ENCODE measurements around the gene MCEE. TPM values are rescaled to one million over a fixed set of nuclear protein-coding genes. Genes with fewer than 3 reads are reported as not detected.
"Not testable (repeated sequence)": the region's sequence is repeated elsewhere in the genome, so short reads cannot be mapped to it uniquely, and the experiment has no call there.

The MCEE gene
- total RNA-seq, 1 donor from 2014 or later = 14.4 TPM

- no peak for DNase-seq
- Mint-ChIP-seq H3K9me3 (no peaks in the 10 kb centered on the region), H3K36me3 (ENCODE audit: low read depth) (peaks cover 26% of the 10 kb centered on the region), H3K4me3 (no peak overlapping the region), H3K27ac (no peak overlapping the region), H3K4me1 (no peaks in the 10 kb centered on the region), H3K27me3 (no peaks in the 10 kb centered on the region)
- intact Hi-C loops (cut with micrococcal nuclease) = no loop called here
These were observed 13.0 kb downstream of the MCEE start for GRCh38 chr2:71117063-71117462.

DNA sequence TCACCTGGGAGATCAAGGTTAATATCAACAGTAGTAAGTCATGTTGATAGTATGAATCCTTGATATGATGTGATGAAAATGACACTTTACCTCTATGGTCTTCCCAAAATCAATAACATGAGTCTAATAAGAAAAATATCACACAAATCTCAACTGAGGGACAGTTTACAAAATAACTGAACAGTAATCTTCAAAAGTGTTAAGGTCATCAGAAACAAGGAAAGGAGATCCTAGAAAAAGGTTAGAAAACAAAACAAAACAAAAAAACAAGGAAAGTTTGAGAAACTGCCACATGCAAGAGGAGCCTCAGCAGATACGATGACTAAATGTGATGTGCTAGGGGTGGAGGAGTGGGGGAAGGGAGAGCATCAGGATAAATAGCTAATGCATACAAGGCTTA lies 16.2 kb downstream of the MCEE start:
- Mint-ChIP-seq H3K9me3 (no peaks in the 10 kb centered on the region), H3K36me3 (ENCODE audit: low read depth) (peaks cover 22% of the 10 kb centered on the region), H3K27ac (no peak overlapping the region), H3K4me3 (no peak overlapping the region), H3K27me3 (no peaks in the 10 kb centered on the region), H3K4me1 (peaks cover 3% of the 10 kb centered on the region)
- intact Hi-C loops (cut with micrococcal nuclease) = no loop called here
- DNase-seq = no peak

DNA sequence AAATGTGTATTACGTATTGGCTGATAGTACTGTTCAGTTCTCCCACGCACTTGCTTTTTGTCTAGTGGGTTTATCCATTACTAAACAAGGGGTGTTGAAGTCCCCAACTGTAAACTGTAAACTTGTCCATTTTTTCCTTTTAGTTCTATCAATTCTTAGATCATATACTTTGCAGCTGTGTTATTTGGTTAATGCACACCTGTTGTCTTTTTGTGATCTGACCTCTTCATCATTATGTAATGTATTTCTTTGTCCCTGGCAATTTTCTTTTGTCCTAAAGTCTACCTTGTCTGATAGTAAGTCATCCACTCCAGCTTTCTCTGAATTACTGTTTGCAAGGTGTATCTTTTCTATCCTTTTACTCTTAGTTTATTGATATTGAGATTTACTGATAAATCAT lies 21.9 kb downstream of the MCEE start:
- DNase-seq = no peak
- H3K4me1 Mint-ChIP-seq = peaks cover 3% of the 10 kb centered on the region
- H3K9me3 Mint-ChIP-seq = no peaks in the 10 kb centered on the region
- no peak overlapping the region for H3K27ac Mint-ChIP-seq
- peaks cover 18% of the 10 kb centered on the region for H3K36me3 Mint-ChIP-seq (ENCODE audit: low read depth)
- no peaks in the 10 kb centered on the region for H3K27me3 Mint-ChIP-seq
- H3K4me3 Mint-ChIP-seq = no peak overlapping the region
- intact Hi-C loops (cut with micrococcal nuclease) = no loop called here

DNA sequence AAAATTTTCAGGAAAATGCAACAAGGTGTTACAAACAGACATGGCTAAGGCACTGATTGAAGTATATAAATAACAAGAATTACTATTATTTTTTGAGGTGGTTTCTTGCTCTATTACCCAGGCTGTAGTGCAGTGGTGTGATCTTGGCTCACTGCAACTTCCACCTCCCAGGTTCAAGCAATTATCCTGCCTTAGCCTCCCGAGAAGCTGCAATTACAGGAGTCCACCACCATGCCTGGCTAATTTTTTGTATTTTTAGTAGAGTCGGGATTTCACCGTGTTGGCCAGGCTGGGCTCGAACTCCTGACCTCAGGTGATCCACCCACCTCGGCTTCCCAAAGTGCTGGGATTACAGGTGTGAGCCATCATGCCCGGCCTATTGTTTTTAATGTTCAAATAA lies 23.6 kb downstream of the MCEE start:
- intact Hi-C loops (cut with micrococcal nuclease); H3K4me1 Mint-ChIP-seq; H3K27ac Mint-ChIP-seq; DNase-seq; H3K27me3 Mint-ChIP-seq; H3K9me3 Mint-ChIP-seq; H3K4me3 Mint-ChIP-seq: not testable (repeated sequence)
- peaks cover 15% of the 10 kb centered on the region for H3K36me3 Mint-ChIP-seq (ENCODE audit: low read depth)

GRCh38 chr2:71103809-71104208 lies 26.2 kb downstream of the MCEE start:
- Mint-ChIP-seq H3K9me3 (no peaks in the 10 kb centered on the region), H3K4me3 (no peak overlapping the region), H3K36me3 (ENCODE audit: low read depth) (peaks cover 8% of the 10 kb centered on the region), H3K4me1 (no peaks in the 10 kb centered on the region), H3K27me3 (peaks cover 3% of the 10 kb centered on the region), H3K27ac (no peak overlapping the region)
- intact Hi-C loops (cut with micrococcal nuclease) = no loop called here
- no peak for DNase-seq

DNA sequence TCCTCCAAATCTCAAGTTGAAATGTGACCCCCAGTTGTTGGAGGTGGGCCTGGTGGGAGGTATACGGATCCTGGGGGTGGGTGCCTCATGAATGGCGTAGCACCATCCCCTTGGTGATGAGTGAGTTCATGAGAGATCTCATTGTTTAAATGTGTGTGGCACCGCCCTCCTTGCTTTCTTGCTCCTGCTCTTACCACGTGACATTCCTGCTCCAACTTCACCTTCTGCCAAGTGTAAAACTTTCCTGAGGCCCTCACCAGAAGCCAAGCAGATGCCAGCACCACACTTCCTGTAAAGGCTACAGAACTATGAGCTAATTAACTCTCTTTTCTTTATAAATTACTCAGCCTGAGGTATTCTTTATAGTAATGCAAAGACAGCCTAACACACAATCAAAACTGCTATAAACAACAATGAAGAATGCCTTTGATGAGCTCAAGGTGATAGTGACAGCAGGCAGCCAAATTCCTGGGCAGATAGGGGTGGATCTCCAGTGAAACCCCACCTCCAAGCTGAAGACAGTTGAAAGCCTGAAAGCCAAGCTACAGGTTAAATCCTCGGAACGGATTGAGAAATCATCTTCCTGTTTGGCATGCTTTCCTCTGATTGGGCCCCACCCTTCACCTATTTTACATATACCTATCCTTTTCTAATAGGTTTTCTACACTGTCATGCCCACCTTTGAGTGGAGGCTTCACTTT lies 26.9 kb downstream of the MCEE start:
- no peaks in the 10 kb centered on the region for H3K9me3 Mint-ChIP-seq
- H3K27ac Mint-ChIP-seq = no peak overlapping the region
- no peaks in the 10 kb centered on the region for H3K4me1 Mint-ChIP-seq
- H3K36me3 Mint-ChIP-seq (ENCODE audit: low read depth) = peaks cover 3% of the 10 kb centered on the region
- no peak overlapping the region for H3K4me3 Mint-ChIP-seq
- no peak for DNase-seq
- H3K27me3 Mint-ChIP-seq = peaks cover 3% of the 10 kb centered on the region
- intact Hi-C loops (cut with micrococcal nuclease) = no loop called here

DNA sequence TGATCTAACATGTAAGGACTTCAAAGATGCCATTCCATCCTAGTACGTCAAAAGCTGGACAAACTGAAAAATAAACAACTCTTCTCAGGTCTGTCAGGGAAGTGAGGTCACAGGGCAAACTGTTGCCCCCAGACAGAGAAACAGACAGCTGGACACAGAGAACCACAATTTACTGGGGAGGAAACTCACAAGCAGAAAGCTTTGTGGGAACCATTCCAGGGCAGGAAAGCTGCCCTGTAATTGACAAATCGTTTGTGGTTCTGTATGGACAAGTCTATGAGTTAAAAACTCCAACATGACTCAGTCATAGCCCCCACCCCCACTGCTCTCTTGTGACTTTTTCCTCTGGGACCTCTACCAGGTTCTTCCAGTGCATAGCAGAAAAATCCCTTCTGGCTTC lies 28.4 kb downstream of the MCEE start:
- H3K27me3 Mint-ChIP-seq = peaks cover 8% of the 10 kb centered on the region
- H3K36me3 Mint-ChIP-seq (ENCODE audit: low read depth) = peaks cover 2% of the 10 kb centered on the region
- no peak for DNase-seq
- H3K4me3 Mint-ChIP-seq = no peak overlapping the region
- H3K9me3 Mint-ChIP-seq = no peaks in the 10 kb centered on the region
- no peaks in the 10 kb centered on the region for H3K4me1 Mint-ChIP-seq
- H3K27ac Mint-ChIP-seq = no peak overlapping the region
- intact Hi-C loops (cut with micrococcal nuclease) = no loop called here

DNA sequence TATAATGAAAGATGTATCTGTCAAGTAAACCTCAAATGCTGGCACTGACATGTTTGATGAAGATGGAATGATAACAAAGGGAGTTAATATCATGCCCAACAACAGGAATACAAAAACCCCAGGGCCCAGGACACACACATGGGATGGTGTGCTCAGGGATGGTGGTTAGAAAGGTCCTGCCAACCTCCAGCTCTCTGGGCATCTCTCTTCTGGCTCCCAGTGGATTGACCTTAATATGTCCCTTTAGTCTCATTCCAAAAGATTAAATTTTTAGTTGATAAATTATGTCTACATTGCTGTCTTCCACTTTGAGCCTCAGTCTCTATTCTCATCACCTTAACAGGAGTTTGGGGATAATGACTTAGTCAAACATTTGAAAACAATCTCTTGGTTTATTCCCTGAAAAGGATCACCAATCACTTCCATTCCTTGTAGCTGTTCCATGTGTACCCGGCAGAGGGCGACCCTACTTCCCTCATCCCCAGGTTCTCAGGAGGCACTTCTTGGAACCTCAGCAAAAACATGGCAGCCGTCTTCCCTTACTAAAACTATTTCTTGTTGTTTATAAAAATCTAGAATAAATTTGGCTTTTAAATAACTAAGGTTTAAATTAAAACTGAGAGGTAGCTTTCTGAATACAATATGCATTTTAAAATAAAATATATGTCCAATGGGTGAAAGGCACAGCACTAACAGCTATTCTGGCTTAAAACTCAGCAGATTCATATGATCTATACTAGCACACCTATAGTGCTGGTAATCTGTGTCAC lies 29.6 kb downstream of the MCEE start:
- peaks cover under 1% of the 10 kb centered on the region for H3K36me3 Mint-ChIP-seq (ENCODE audit: low read depth)
- peaks cover 10% of the 10 kb centered on the region for H3K27me3 Mint-ChIP-seq
- H3K27ac Mint-ChIP-seq = no peak overlapping the region
- no peaks in the 10 kb centered on the region for H3K9me3 Mint-ChIP-seq
- no peaks in the 10 kb centered on the region for H3K4me1 Mint-ChIP-seq
- no peak overlapping the region for H3K4me3 Mint-ChIP-seq
- peak; percentile 78 for DNase-seq
- intact Hi-C loops (cut with micrococcal nuclease) = no loop called here

- H3K4me3 Mint-ChIP-seq; H3K36me3 Mint-ChIP-seq (ENCODE audit: low read depth); H3K4me1 Mint-ChIP-seq; DNase-seq; H3K27ac Mint-ChIP-seq; H3K9me3 Mint-ChIP-seq; H3K27me3 Mint-ChIP-seq; intact Hi-C loops (cut with micrococcal nuclease): not testable (repeated sequence)
These were observed 37.4 kb downstream of the MCEE start for GRCh38 chr2:71092491-71093260.

DNA sequence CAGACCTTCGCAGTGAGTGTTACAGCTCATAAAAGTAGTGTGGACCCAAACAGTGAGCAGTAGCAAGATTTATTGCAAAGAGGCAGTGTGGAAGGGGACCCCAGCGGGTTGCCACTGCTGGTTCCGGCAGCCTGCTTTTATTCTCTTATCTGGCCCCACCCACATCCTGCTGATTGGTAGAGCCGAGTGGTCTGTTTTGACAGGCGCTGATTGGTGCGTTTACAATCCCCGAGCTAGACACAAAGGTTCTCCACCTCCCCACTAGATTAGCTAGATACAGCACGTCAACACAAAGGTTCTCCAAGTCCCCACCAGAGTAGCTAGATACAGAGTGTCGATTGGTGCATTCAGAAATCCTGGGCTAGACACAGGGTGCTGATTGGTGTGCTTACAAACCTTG lies 38.2 kb downstream of the MCEE start:
- DNase-seq; H3K27ac Mint-ChIP-seq; H3K4me3 Mint-ChIP-seq; H3K9me3 Mint-ChIP-seq; H3K36me3 Mint-ChIP-seq (ENCODE audit: low read depth); H3K4me1 Mint-ChIP-seq; intact Hi-C loops (cut with micrococcal nuclease); H3K27me3 Mint-ChIP-seq: not testable (repeated sequence)

DNA sequence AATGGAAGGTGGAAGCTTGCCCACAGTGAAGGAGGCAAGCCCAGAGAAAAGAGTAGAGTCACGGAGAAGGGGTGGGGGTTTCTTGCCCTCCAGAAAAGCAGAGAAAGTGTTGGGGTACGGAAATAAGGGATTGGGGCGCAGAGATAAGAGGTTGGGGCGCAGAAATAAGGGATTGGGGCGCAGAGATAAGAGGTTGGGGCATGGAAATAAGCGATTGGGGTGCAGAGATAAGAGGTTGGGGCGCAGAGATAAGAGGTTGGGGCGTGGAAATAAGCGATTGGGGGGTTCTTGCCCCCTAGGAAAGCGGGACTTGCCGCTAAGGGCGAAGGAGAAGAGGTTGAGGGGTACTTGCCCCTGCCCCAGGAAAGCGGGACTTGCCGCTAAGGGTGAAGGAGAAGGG lies 40.6 kb downstream of the MCEE start:
- intact Hi-C loops (cut with micrococcal nuclease); DNase-seq; H3K9me3 Mint-ChIP-seq; H3K36me3 Mint-ChIP-seq (ENCODE audit: low read depth); H3K4me3 Mint-ChIP-seq; H3K27ac Mint-ChIP-seq; H3K4me1 Mint-ChIP-seq; H3K27me3 Mint-ChIP-seq: not testable (repeated sequence)

DNA sequence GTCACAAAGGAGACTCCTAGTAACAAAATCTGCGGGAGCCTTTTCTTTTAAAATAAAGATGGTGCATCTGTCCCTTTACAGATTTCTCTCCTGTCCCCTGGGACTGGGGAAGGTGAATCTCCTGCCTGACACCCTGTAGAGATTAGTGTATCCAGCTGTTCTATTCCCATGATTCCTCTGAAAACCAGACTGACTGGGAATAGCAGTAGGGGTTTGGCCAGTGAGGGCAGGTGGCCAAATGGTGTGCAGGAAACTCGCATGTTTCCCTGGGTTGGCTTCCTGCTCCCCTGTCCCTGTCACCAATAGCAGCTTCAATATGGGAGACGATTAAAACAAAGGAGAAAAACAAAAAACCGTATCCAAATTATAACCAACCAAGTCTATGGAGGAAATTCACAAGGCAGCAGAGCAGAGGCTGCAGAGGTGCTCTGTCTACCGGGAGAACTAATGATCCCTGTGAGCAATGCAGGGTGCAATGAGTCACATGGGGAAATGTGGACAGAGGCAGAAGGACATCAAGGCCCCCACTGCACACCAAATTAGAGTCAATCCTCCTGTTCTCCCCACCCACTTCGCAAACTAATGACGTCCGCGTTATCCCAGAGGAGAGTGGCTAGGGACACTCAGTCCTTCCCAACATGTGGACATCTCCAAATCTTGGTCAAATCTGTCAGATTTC lies 44.6 kb downstream of the MCEE start:
- DNase-seq; H3K36me3 Mint-ChIP-seq (ENCODE audit: low read depth); H3K27me3 Mint-ChIP-seq; H3K4me1 Mint-ChIP-seq; H3K27ac Mint-ChIP-seq; intact Hi-C loops (cut with micrococcal nuclease); H3K9me3 Mint-ChIP-seq; H3K4me3 Mint-ChIP-seq: not testable (repeated sequence)

- H3K4me3 Mint-ChIP-seq; DNase-seq; H3K27ac Mint-ChIP-seq; H3K4me1 Mint-ChIP-seq; H3K9me3 Mint-ChIP-seq; H3K27me3 Mint-ChIP-seq; H3K36me3 Mint-ChIP-seq (ENCODE audit: low read depth): not testable (repeated sequence)
- intact Hi-C loops (cut with micrococcal nuclease) = loop anchor here (2.0 kb wide), 1 partner anchor 15 kb away; the partner anchor contains the start of gene NAGK
These were observed 46.2 kb downstream of the MCEE start for GRCh38 chr2:71083752-71084312.

Data from activated CD4-positive, alpha-beta T cell treated with anti-CD3 and anti-CD28 coated beads, Interleukin-2, amount 10 ng/mL, durations not matched to agents 24 days and 14 days (primary cell).